Thyroid gland (tissue), 4 donors: ENCODE results near the gene PIGS. TPM values are rescaled to one million over a fixed set of nuclear protein-coding genes. Genes with fewer than 3 reads are reported as not detected.

ENCODE experiments used
- DNase-seq, 2 donors: peaks; one replicate each; pipeline ENCODE4 v3.0.0-alpha.2; 2019
- H3K27ac ChIP-seq, 3 donors: fragments of 200-600 bp; sonication (generic); 1 replicate in 2 of 3; 2 replicates in 1 of 3; pipeline ENCODE4 v1.5.1; 2016 to 2019; ENCODE audit warnings: mild to moderate bottlenecking in 1 of 3, moderate library complexity in 1 of 3
- H3K27me3 ChIP-seq: fragments of 200-600 bp; sonication (generic); one replicate; pipeline ENCODE4 v1.5.1; 2019
- H3K36me3 ChIP-seq, 2 donors: fragments of 200-600 bp; sonication (generic); one replicate each; pipeline ENCODE4 v1.5.1; 2016 to 2019
- H3K4me1 ChIP-seq, 2 donors: fragments of 200-600 bp; sonication (generic); one replicate each; pipeline ENCODE4 v1.5.1; 2017 to 2019
- H3K4me3 ChIP-seq, 3 donors: fragments of 200-600 bp; sonication (generic); replicated peaks in 1 of 3; 1 replicate in 2 of 3; 2 replicates in 1 of 3; pipeline ENCODE4 v1.5.1; 2016; ENCODE audit warnings: mild to moderate bottlenecking in 1 of 3
- H3K9me3 ChIP-seq: fragments of 200-600 bp; sonication (generic); one replicate; pipeline ENCODE4 v1.5.1; 2017
- POLR2A ChIP-seq, 2 donors: fragments of 450-650 bp; IDR thresholded peaks; one replicate each; pipeline ENCODE4 v1.6.1; 2017; ENCODE audit warnings: antibody characterized with exemption in 2 of 2, mild to moderate bottlenecking in 2 of 2, moderate library complexity in 1 of 2
- WGBS, 2 donors: methylation state at CpG; one replicate each; pipeline ENCODE4 v1.1.5; 2017; 5-methylcytosine and 5-hydroxymethylcytosine counted together
- intact Hi-C: fragments of 100-400 bp; cut with DNase I; formaldehyde crosslinking; loops from one replicate; pipeline ENCODE4 v1.15.1; 2023
- total RNA-seq, 4 donors: library from RNA; depleted of rRNA; stranded (reverse); fragments of >200 nt; gene quantifications; one replicate each; pipeline ENCODE4 v1.2.3, GENCODE V29; 2016
- TF ChIP-seq, protein P1 (sequence below), 6 experiments: fragments of 200-600 bp in 3 of 6; fragments of 450-650 bp in 3 of 6; sonication (generic) in 3 of 6; IDR thresholded peaks; one replicate each; pipeline ENCODE4 v1.5.1; 2016 to 2019; ENCODE audit warnings: antibody characterized with exemption in 6 of 6, mild to moderate bottlenecking in 2 of 6, inconsistent platforms in 1 of 6, moderate library complexity in 1 of 6

The PIGS gene
- total RNA-seq, 4 donors from 2014 or later = 37.2 to 111 (median 74.7) TPM

DNA sequence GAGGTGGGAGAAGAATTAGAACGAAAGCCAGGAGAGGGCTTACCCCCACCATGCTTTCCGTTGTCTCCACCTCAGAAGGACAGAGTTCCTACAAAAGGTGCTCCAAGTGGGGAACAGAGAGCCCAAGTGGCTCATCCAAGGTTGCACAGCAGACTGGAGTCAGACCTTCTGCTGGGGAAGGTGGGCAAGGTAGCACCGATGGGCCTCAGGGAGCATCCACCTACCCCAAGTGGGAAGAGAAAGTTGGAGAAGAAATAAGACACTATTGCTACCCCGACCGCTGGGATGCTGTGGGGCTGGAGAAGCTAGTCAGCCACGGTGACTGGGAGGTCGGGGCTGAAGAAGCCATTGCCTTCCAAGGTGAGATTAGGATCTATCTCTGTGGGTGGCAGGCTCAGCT lies 40.4 kb downstream of the PIGS start:
- Histone ChIP-seq H3K9me3 (no peaks in the 10 kb centered on the region), H3K27me3 (no peaks in the 10 kb centered on the region), H3K27ac (no peak overlapping the region), H3K4me1 (peaks cover 8 to 26% of the 10 kb centered on the region in 2 donors), H3K4me3 (no peak overlapping the region), H3K36me3 (no peaks in the 10 kb centered on the region)
- DNase-seq = no peak
- 74 to 76% methylated on average over 7 of the region's 7 CpGs for WGBS, 2 donors
- intact Hi-C loops = no loop called here
- no peak for TF ChIP-seq POLR2A (IDR thresholded peaks at IDR 0.05)
- TF ChIP-seq, protein P1, sequence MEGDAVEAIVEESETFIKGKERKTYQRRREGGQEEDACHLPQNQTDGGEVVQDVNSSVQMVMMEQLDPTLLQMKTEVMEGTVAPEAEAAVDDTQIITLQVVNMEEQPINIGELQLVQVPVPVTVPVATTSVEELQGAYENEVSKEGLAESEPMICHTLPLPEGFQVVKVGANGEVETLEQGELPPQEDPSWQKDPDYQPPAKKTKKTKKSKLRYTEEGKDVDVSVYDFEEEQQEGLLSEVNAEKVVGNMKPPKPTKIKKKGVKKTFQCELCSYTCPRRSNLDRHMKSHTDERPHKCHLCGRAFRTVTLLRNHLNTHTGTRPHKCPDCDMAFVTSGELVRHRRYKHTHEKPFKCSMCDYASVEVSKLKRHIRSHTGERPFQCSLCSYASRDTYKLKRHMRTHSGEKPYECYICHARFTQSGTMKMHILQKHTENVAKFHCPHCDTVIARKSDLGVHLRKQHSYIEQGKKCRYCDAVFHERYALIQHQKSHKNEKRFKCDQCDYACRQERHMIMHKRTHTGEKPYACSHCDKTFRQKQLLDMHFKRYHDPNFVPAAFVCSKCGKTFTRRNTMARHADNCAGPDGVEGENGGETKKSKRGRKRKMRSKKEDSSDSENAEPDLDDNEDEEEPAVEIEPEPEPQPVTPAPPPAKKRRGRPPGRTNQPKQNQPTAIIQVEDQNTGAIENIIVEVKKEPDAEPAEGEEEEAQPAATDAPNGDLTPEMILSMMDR (IDR thresholded peaks at IDR 0.05) = no peak

DNA sequence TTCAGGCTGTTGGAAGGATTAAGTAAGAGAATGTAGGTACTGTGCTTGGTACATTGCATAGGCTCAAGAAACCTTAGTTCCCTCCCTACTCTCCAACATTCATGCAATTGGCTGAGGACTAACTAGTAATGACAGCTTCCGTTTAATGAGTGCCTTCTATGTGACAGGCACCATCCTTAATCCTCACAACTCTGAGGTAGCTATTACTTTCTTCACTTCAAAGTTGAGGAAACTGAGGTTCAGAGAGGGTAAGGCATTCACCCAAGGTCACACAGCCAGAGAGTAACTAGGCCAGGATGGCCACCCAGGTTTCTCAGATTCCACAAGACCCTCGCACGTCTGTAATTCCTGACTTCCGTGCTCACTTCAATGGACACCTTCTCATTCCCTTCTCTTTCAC lies 41.1 kb downstream of the PIGS start:
- Histone ChIP-seq H3K4me3 (no peak overlapping the region), H3K4me1 (peaks cover 15 to 33% of the 10 kb centered on the region in 2 donors), H3K36me3 (no peaks in the 10 kb centered on the region), H3K27me3 (no peaks in the 10 kb centered on the region), H3K9me3 (no peaks in the 10 kb centered on the region), H3K27ac (no peak overlapping the region)
- DNase-seq = no peak
- intact Hi-C loops = no loop called here
- TF ChIP-seq, protein P1 (IDR thresholded peaks at IDR 0.05) = no peak
- TF ChIP-seq POLR2A (IDR thresholded peaks at IDR 0.05) = no peak
- 86 to 91% methylated on average over 4 of the region's 4 CpGs for whole genome bisulfite sequencing, 2 donors

DNA sequence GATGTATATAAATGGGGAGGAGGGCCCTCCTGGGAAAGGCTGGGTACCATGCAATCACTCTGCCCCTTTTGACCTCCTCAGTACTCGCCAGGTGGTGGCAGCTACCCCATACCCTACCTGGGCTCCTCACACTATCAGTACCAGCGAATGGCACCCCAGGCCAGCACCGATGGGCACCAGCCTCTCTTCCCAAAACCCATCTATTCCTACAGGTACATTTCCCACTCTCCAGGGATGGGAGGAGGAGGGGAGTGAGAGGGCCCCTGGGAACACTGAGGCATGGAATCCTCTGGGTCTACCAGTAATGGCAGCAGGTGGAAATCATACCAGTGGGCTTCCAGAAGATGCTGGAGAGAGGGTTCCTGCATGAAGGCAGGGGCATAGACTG lies 42.3 kb downstream of the PIGS start:
- no peak overlapping the region for H3K4me3 ChIP-seq
- H3K27me3 ChIP-seq = no peaks in the 10 kb centered on the region
- peaks cover 25 to 44% of the 10 kb centered on the region in 2 donors for H3K4me1 ChIP-seq
- no peaks in the 10 kb centered on the region for H3K9me3 ChIP-seq
- TF ChIP-seq, protein P1 (IDR thresholded peaks at IDR 0.05) = no peak
- TF ChIP-seq POLR2A (IDR thresholded peaks at IDR 0.05) = no peak
- DNase-seq = no peak
- no peaks in the 10 kb centered on the region for H3K36me3 ChIP-seq
- intact Hi-C loops = no loop called here
- 97 to 100% methylated on average over 3 of the region's 3 CpGs for WGBS, 2 donors
- no peak overlapping the region for H3K27ac ChIP-seq

DNA sequence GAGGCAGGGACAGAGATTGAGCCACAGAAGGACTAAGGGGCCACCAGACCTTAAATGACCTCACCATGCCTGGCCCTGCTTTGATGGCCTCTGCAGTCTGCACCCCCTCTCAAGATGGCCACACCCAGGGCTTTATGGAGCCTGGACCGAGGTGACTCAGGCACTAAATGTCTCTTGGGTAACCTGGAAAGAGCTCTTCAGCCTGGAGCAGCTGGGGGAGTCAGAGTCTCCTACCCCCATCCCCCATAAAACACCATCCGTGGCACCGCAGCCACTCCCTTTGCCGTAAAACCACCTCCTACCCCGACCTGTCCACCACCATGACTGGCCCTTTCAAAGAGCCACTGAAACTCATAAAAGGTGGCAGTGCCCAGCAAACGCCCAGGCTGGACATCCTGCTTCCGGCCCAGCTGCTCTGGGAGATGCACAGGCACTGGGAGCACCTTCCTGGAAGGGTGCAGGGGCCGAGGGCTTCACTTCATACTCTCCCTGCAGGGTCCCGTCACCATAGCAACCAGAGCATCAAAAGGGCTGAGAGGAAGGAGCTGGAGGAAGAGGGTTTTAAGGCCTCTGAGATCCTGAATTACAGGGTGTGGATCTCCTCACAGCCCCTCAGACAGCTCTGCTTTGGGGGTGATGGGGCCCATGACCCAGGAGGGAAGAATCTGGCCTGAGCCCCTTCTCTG lies 42.9 kb downstream of the PIGS start:
- DNase-seq = no peak
- intact Hi-C loops = no loop called here
- no peak for TF ChIP-seq POLR2A (IDR thresholded peaks at IDR 0.05)
- TF ChIP-seq, protein P1 (IDR thresholded peaks at IDR 0.05) = no peak
- Histone ChIP-seq H3K27ac (no peak overlapping the region), H3K27me3 (no peaks in the 10 kb centered on the region), H3K4me1 (peaks cover 25 to 49% of the 10 kb centered on the region in 2 donors), H3K9me3 (no peaks in the 10 kb centered on the region), H3K4me3 (no peak overlapping the region), H3K36me3 (no peaks in the 10 kb centered on the region)
- 81 to 87% methylated on average over 4 to 9 of the region's 9 CpGs for WGBS, 2 donors

DNA sequence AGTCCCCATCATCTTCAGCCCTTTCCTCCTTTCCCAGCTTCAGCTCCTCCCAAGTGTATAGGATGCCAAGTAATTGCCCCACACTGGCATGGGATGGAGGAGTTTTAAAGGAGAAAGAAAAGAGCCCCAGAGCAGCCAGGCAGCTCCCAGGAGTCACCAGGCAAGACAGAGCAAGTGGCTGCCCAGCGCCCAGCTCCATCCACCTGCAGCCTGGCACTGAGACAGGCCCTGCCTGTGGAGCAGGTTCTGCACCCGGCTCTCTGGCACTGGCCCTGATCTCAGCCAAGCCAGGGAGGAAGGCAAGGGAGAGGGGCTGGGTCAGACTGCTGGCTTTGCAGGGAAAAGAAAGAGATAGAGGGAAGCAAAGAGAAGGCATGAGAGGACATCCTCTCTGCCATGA lies 43.5 kb downstream of the PIGS start:
- H3K27ac ChIP-seq = peak overlapping the region in 2 of 3 donors; percentile 33 to 53
- no peaks in the 10 kb centered on the region for H3K9me3 ChIP-seq
- H3K27me3 ChIP-seq = no peaks in the 10 kb centered on the region
- H3K4me3 ChIP-seq = no peak overlapping the region
- peak; percentile 66 to 81 for DNase-seq
- no peaks in the 10 kb centered on the region for H3K36me3 ChIP-seq
- H3K4me1 ChIP-seq = peaks cover 30 to 52% of the 10 kb centered on the region in 2 donors
- WGBS, 2 donors = 43 to 44% methylated on average over 2 of the region's 2 CpGs
- TF ChIP-seq, protein P1 (IDR thresholded peaks at IDR 0.05) = no peak
- TF ChIP-seq POLR2A (IDR thresholded peaks at IDR 0.05) = no peak
- intact Hi-C loops = no loop called here
